SU-DHL-6 (cell line): Measurements from ENCODE around the gene PTP4A2.
A peak's percentile ranks its signal among the peaks of the same experiment; 100 is the strongest.

Experiments
- H2AFZ ChIP-seq: fragments of 200-600 bp; sonication (generic); 2 replicates; pipeline ENCODE4 v1.6.1; 2014; ENCODE audit warnings: low read depth, mild to moderate bottlenecking, moderate library complexity, mixed read lengths, antibody characterized with exemption, low read length; ENCODE audit not compliant: severe bottlenecking
- H3F3A ChIP-seq: fragments of 200-600 bp; shearing (Covaris generic); 2 replicates; pipeline ENCODE4 v1.6.0; 2016; ENCODE audit warnings: antibody characterized with exemption, mild to moderate bottlenecking; ENCODE audit not compliant: insufficient read depth
- H3K27ac ChIP-seq: fragments of 200-600 bp; sonication (generic); 2 replicates; pipeline ENCODE4 v1.5.1; 2016; ENCODE audit warnings: low read depth, mild to moderate bottlenecking, low read length, moderate library complexity, mixed read lengths
- H3K27me3 ChIP-seq: fragments of 200-600 bp; sonication (generic), shearing (Covaris generic); 2 replicates; pipeline ENCODE4 v1.6.0; 2014; ENCODE audit warnings: mild to moderate bottlenecking, low read length
- H3K36me3 ChIP-seq: fragments of 200-600 bp; sonication (generic); 2 replicates; pipeline ENCODE4 v1.6.1; 2014; ENCODE audit warnings: mild to moderate bottlenecking, low read length, mixed read lengths
- H3K4me2 ChIP-seq: fragments of 300-600, 200-600 bp; shearing (Covaris generic), sonication (generic); 2 replicates; pipeline ENCODE4 v1.6.0; 2014; ENCODE audit warnings: low read length, low read depth, mild to moderate bottlenecking; ENCODE audit not compliant: poor library complexity, severe bottlenecking
- H3K4me3 ChIP-seq: fragments of 200-600 bp; sonication (generic); 2 replicates; pipeline ENCODE4 v1.5.1; 2014; ENCODE audit warnings: antibody characterized with exemption, low read length, mild to moderate bottlenecking, mixed read lengths; ENCODE audit not compliant: insufficient read depth, poor library complexity, severe bottlenecking
- H3K79me2 ChIP-seq: fragments of 200-600 bp; sonication (generic); 2 replicates; pipeline ENCODE4 v1.6.1; 2014; ENCODE audit warnings: mild to moderate bottlenecking, low read length, moderate library complexity; ENCODE audit not compliant: insufficient read depth
- H3K9ac ChIP-seq: fragments of 200-600 bp; sonication (generic); 2 replicates; pipeline ENCODE4 v1.7.0; 2014; ENCODE audit warnings: mild to moderate bottlenecking, low read length
- H3K9me2 ChIP-seq: fragments of 200-600 bp; sonication (generic); replicated peaks from 2 replicates; pipeline ENCODE4 v1.6.1; 2014; ENCODE audit warnings: low read length; ENCODE audit not compliant: insufficient read depth
- H3K9me3 ChIP-seq: fragments of 200-600 bp; sonication (generic); 2 replicates; pipeline ENCODE4 v1.6.1; 2014; ENCODE audit warnings: low read length, mixed read lengths; ENCODE audit not compliant: insufficient read depth
- H4K20me1 ChIP-seq: fragments of 200-600 bp; sonication (generic); 2 replicates; pipeline ENCODE4 v1.6.1; 2014; ENCODE audit warnings: low read depth, mild to moderate bottlenecking, antibody characterized with exemption, low read length, moderate library complexity, mixed read lengths
- CTCF ChIP-seq: fragments of 200-600 bp; sonication (generic); IDR thresholded peaks from one replicate; pipeline ENCODE4 v1.5.1; 2017; ENCODE audit warnings: antibody characterized with exemption, mild to moderate bottlenecking, low read length, moderate library complexity; ENCODE audit not compliant: insufficient read depth, poor library complexity, severe bottlenecking
- EZH2phosphoT487 ChIP-seq: fragments of 200-600 bp; sonication (generic), shearing (Covaris generic); conservative IDR thresholded peaks from 2 replicates; pipeline ENCODE4 v1.6.1; 2018; ENCODE audit warnings: mild to moderate bottlenecking, antibody characterized with exemption, low read length, moderate library complexity, mixed read lengths

PTP4A2 gene

GRCh38 chr1:31930836-31931592, 7.2 kb downstream of the PTP4A2 start:
- Histone ChIP-seq H3F3A (peaks cover 21% of the 10 kb centered on the region), H3K27me3 (no peaks in the 10 kb centered on the region), H4K20me1 (peaks cover 37% of the 10 kb centered on the region), H3K9me2 (no peaks in the 10 kb centered on the region), H3K79me2 (peaks cover 100% of the 10 kb centered on the region), H3K4me2 (peak overlapping the region; percentile 42), H3K9me3 (no peaks in the 10 kb centered on the region), H3K4me3 (no peak overlapping the region), H3K36me3 (no peaks in the 10 kb centered on the region; the same call in 1 of the 2 replicates), H2AFZ (no peak overlapping the region), H3K27ac (peak overlapping the region; percentile 30; the same call in 1 of the 2 replicates), H3K9ac (no peak overlapping the region)
- TF ChIP-seq CTCF (no peak), EZH2phosphoT487 (no peak)

- Histone ChIP-seq H3K79me2 (peaks cover 100% of the 10 kb centered on the region), H3K9me2 (no peaks in the 10 kb centered on the region), H3K9ac (no peak overlapping the region), H3K27me3 (no peaks in the 10 kb centered on the region), H3F3A (peaks cover 21% of the 10 kb centered on the region), H4K20me1 (peaks cover 43% of the 10 kb centered on the region), H3K4me2 (peak overlapping the region; percentile 7), H3K36me3 (no peaks in the 10 kb centered on the region; the same call in 1 of the 2 replicates), H3K9me3 (no peaks in the 10 kb centered on the region), H3K4me3 (no peak overlapping the region), H2AFZ (no peak overlapping the region), H3K27ac (no peak overlapping the region)
- TF ChIP-seq EZH2phosphoT487 = no peak
Measured at GRCh38 chr1:31927661-31927980, 10.5 kb downstream of the PTP4A2 start.

GRCh38 chr1:31926853-31927660, 11.1 kb downstream of the PTP4A2 start:
- peaks cover 16% of the 10 kb centered on the region for H3F3A ChIP-seq
- no peaks in the 10 kb centered on the region; the same call in 1 of the 2 replicates for H3K36me3 ChIP-seq
- TF ChIP-seq CTCF = no peak
- H3K4me3 ChIP-seq = no peak overlapping the region
- H3K27me3 ChIP-seq = no peaks in the 10 kb centered on the region
- H3K9me3 ChIP-seq = no peaks in the 10 kb centered on the region
- H3K9ac ChIP-seq = 0 out of 2 replicates have a peak overlapping the region, but pooled peaks have one; percentile 0
- no peak overlapping the region for H2AFZ ChIP-seq
- peak overlapping the region; percentile 48 for H3K4me2 ChIP-seq
- H4K20me1 ChIP-seq = peaks cover 43% of the 10 kb centered on the region
- H3K9me2 ChIP-seq = no peaks in the 10 kb centered on the region
- H3K79me2 ChIP-seq = peaks cover 100% of the 10 kb centered on the region
- H3K27ac ChIP-seq = no peak overlapping the region
